IMR-90 (cell line): ENCODE data around the gene TRIM47. TPM values are rescaled to one million over a fixed set of nuclear protein-coding genes. Genes with fewer than 3 reads are reported as not detected.

ENCODE experiments used
- ATAC-seq: fragments of 200-7000 bp; cut with Tn5 transposase; 2 replicates; pipeline ENCODE4 v1.9.1; 2020; ENCODE audit warnings: low read depth, mild to moderate bottlenecking, moderate library complexity
- BruUV-seq: library from RNA; stranded (reverse); fragments of 400-500 nt; replicated peaks from 2 replicates; lab custom pipeline; 2021; lab: Mats Ljungman, UMichigan
- CTCF ChIA-PET: fragments of 300-600 bp; formaldehyde crosslinking; extraction: SDS; loops from one replicate; lab custom pipeline; 2021; ENCODE audit warnings: antibody characterized with exemption; lab: Yijun Ruan, JAX
- POLR2A ChIA-PET: fragments of 300-600 bp; sonication (Branson Sonifier 250); formaldehyde crosslinking; loops from one replicate; lab custom pipeline; 2022; ENCODE audit warnings: antibody characterized with exemption; ENCODE audit not compliant: unreplicated experiment; lab: Charles Lee
- DNase-seq: peaks from one replicate; pipeline ENCODE4 v3.0.0; 2013
- H2AFZ ChIP-seq: replicated peaks from 2 replicates; pipeline ENCODE3; 2013; ENCODE audit warnings: low read length, mild to moderate bottlenecking; ENCODE audit not compliant: poor library complexity
- H2AK5ac ChIP-seq: 2 replicates; pipeline ENCODE4 v1.6.1; 2013; ENCODE audit warnings: low read depth, low read length, inconsistent platforms
- H2AK9ac ChIP-seq: replicated peaks from 2 replicates; pipeline ENCODE3; 2013; ENCODE audit warnings: mild to moderate bottlenecking, low read depth, low read length, moderate library complexity; ENCODE audit not compliant: poor library complexity
- H2BK120ac ChIP-seq: 2 replicates; pipeline ENCODE4 v1.6.1; 2013; ENCODE audit warnings: low read depth, low read length, inconsistent platforms
- H2BK15ac ChIP-seq: 3 replicates; pipeline ENCODE4 v1.6.1; 2013; ENCODE audit warnings: low read depth, low read length, inconsistent platforms
- H2BK20ac ChIP-seq: 2 replicates; pipeline ENCODE4 v1.6.1; 2013; ENCODE audit warnings: low read depth, mild to moderate bottlenecking, inconsistent platforms, low read length, moderate library complexity
- H2BK5ac ChIP-seq: 2 replicates; pipeline ENCODE4 v1.6.1; 2013; ENCODE audit warnings: mild to moderate bottlenecking, low read depth, low read length, inconsistent platforms; ENCODE audit not compliant: poor library complexity, severe bottlenecking
- H3K14ac ChIP-seq: replicated peaks from 2 replicates; pipeline ENCODE4 v1.6.1; 2013; ENCODE audit warnings: low read depth, low read length, inconsistent platforms
- H3K18ac ChIP-seq: 2 replicates; pipeline ENCODE4 v1.6.1; 2013; ENCODE audit warnings: low read depth, low read length, control low read depth
- H3K23ac ChIP-seq: 2 replicates; pipeline ENCODE4 v1.6.1; 2013; ENCODE audit warnings: low read depth, low read length, inconsistent platforms
- H3K27ac ChIP-seq: 2 replicates; pipeline ENCODE4 v1.5.1; 2013; ENCODE audit warnings: mild to moderate bottlenecking, control low read depth, low read length; ENCODE audit not compliant: insufficient read depth
- H3K27me3 ChIP-seq: 2 replicates; pipeline ENCODE4 v1.6.1; 2013; ENCODE audit warnings: low read length; ENCODE audit not compliant: control insufficient read depth, insufficient read depth
- H3K36me3 ChIP-seq: 2 replicates; pipeline ENCODE4 v1.6.1; 2013; ENCODE audit warnings: low read length, mixed read lengths; ENCODE audit not compliant: control insufficient read depth, insufficient read depth
- H3K4ac ChIP-seq: 2 replicates; pipeline ENCODE4 v1.6.1; 2013; ENCODE audit warnings: low read depth, low read length, inconsistent platforms
- H3K4me1 ChIP-seq: 2 replicates; pipeline ENCODE4 v1.6.1; 2013; ENCODE audit warnings: low read length, mixed read lengths; ENCODE audit not compliant: control insufficient read depth, insufficient read depth
- H3K4me2 ChIP-seq: 2 replicates; pipeline ENCODE4 v1.6.1; 2013; ENCODE audit warnings: low read depth, mild to moderate bottlenecking, control low read depth, low read length, moderate library complexity
- H3K4me3 ChIP-seq: 2 replicates; pipeline ENCODE4 v1.5.1; 2013; ENCODE audit warnings: low read depth, mild to moderate bottlenecking, control low read depth, low read length, moderate library complexity; ENCODE audit not compliant: insufficient read depth
- H3K56ac ChIP-seq: 2 replicates; pipeline ENCODE4 v1.6.1; 2013; ENCODE audit warnings: low read length, inconsistent platforms; ENCODE audit not compliant: insufficient read depth; ENCODE audit errors: extremely low read depth
- H3K79me1 ChIP-seq, 2 experiments: 2 replicates each; pipeline ENCODE4 v1.6.1; 2013; ENCODE audit warnings: low read length in 2 of 2, inconsistent platforms in 1 of 2, low read depth in 1 of 2
- H3K9ac ChIP-seq: 2 replicates; pipeline ENCODE4 v1.6.1; 2013; ENCODE audit warnings: low read depth, low read length, control low read depth
- H3K9me1 ChIP-seq: 2 replicates; pipeline ENCODE4 v1.6.1; 2013; ENCODE audit warnings: low read length, inconsistent platforms; ENCODE audit not compliant: insufficient read depth
- H3K9me3 ChIP-seq: 2 replicates; pipeline ENCODE4 v1.6.1; 2013; ENCODE audit warnings: low read length; ENCODE audit not compliant: control insufficient read depth, insufficient read depth
- H4K20me1 ChIP-seq: 2 replicates; pipeline ENCODE4 v1.6.1; 2013; ENCODE audit warnings: low read length, inconsistent platforms; ENCODE audit not compliant: insufficient read depth
- H4K5ac ChIP-seq: 2 replicates; pipeline ENCODE4 v1.6.1; 2013; ENCODE audit warnings: mild to moderate bottlenecking, low read depth, low read length, control low read depth
- H4K8ac ChIP-seq, 2 experiments: 2 replicates each; pipeline ENCODE4 v1.6.1; 2013; ENCODE audit warnings: low read depth in 2 of 2, low read length in 2 of 2, control low read depth in 1 of 2, inconsistent platforms in 1 of 2
- H4K91ac ChIP-seq: 2 replicates; pipeline ENCODE4 v1.6.1; 2013; ENCODE audit warnings: low read depth, low read length, inconsistent platforms; ENCODE audit not compliant: insufficient read depth
- FOS ChIP-seq: fragments of 150-350 bp; IDR thresholded peaks from 2 replicates; pipeline ENCODE4 v1.6.1; 2016; ENCODE audit warnings: low read depth, low read length
- MAFK ChIP-seq: IDR thresholded peaks from 2 replicates; pipeline ENCODE4 v1.6.1; 2012; ENCODE audit warnings: low read depth, low read length, improper control_type of control experiment
- MAZ ChIP-seq: IDR thresholded peaks from 2 replicates; pipeline ENCODE4 v1.6.1; 2012; ENCODE audit warnings: low read depth, mild to moderate bottlenecking, low read length, improper control_type of control experiment, moderate library complexity, borderline replicate concordance
- NFE2L2 ChIP-seq: fragments of 150-350 bp; IDR thresholded peaks from 2 replicates; pipeline ENCODE4 v1.6.1; 2016; ENCODE audit warnings: low read depth, mild to moderate bottlenecking, low read length
- POLR2A ChIP-seq: IDR thresholded peaks from 2 replicates; pipeline ENCODE4 v1.6.1; 2012; ENCODE audit warnings: mild to moderate bottlenecking, low read depth, low read length
- RFX5 ChIP-seq: IDR thresholded peaks from 2 replicates; pipeline ENCODE4 v1.8.0; 2012; ENCODE audit warnings: low read depth, mild to moderate bottlenecking, low read length, moderate library complexity
- WGBS, 2 experiments: methylation state at CpG; one replicate each; pipeline versions ENCODE4 v1.1.5 to v1.1.7; 2013; ENCODE audit warnings: missing lambda C conversion rate in 2 of 2; ENCODE audit not compliant: insufficient read length in 1 of 2; ENCODE audit errors: extremely low coverage in 2 of 2; 5-methylcytosine and 5-hydroxymethylcytosine counted together
- dilution Hi-C: fragments of 300-500 bp; cut with HindIII; formaldehyde crosslinking; loops from one replicate; pipeline ENCODE4 v1.14.3; 2018; ENCODE audit warnings: low sequenced_read_pairs; ENCODE audit not compliant: unreplicated experiment
- in situ Hi-C: fragments of 300-500 bp; cut with MboI; formaldehyde crosslinking; loops from 3 replicates; pipeline ENCODE4 v1.14.3; 2019; ENCODE audit warnings: low sequenced_read_pairs, inconsistent platforms, mixed read lengths
- intact Hi-C: fragments of 100-400 bp; cut with micrococcal nuclease; formaldehyde crosslinking; loops from 2 replicates; pipeline ENCODE4 v1.10.0; 2022
- polyA plus RNA-seq, 3 experiments: library from polyadenylated mRNA; depleted of rRNA; stranded (reverse); fragments of >200 nt; gene quantifications; 2 replicates each; pipeline ENCODE4 v1.2.3, GENCODE V29; 2012; ENCODE audit warnings: low replicate concordance in 1 of 3
- total RNA-seq: library from RNA; depleted of rRNA; stranded (reverse); fragments of >200 nt; gene quantifications from 2 replicates; pipeline ENCODE4 v1.2.3, GENCODE V29; 2012

Gene TRIM47
- total and polyA plus RNA-seq, 2 of the 4 experiments (the other 2 are of a cell fraction): 1.4 to 7.5 TPM

DNA sequence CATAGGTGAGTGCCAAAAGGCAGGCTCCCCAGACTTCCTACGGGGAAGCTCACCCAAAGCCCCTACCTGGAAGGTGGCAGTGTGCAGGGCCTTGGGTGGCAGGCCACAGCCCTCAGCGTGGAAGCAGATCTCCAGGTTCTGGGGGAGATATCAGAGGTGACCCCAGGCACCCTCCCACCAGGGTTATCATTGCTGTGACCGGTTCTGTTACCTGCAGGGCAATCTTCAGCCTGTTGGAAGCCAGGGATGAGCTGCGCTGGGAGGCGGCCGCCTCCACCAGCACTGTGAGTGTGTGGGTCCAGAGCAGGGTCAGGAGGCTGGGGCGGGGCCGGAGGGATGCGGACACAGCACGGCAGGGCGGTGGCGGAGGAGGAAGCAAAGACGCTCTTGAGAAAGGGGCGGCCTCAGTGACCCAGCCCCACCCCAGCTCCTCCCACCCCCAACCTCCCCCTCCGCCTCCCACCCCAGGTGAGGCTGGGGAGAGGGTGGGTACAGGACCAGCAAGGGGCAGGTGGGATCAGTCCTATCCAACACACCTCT is 47.3 kb downstream of the TRIM47 start:
- intact Hi-C loops (no loop called here), in situ Hi-C loops (no loop called here), dilution Hi-C loops (no loop called here)
- WGBS, 2 experiments: no CpG with 5 or more reads among the region's 15 CpGs
- Histone ChIP-seq H4K8ac (no peak overlapping the region), H3K9ac (no peak overlapping the region), H4K5ac (no peak overlapping the region), H2AK5ac (no peak overlapping the region), H3K18ac (no peak overlapping the region), H3K4me1 (peaks cover 3% of the 10 kb centered on the region), H4K91ac (no peak overlapping the region), H3K9me1 (peaks cover 3% of the 10 kb centered on the region; the same call in 1 of the 2 replicates), H3K27me3 (no peaks in the 10 kb centered on the region; the same call in 1 of the 2 replicates), H4K20me1 (no peaks in the 10 kb centered on the region), H3K4ac (no peak overlapping the region), H3K9me3 (no peaks in the 10 kb centered on the region), H3K27ac (no peak overlapping the region), H2AFZ (no peak overlapping the region), H3K4me2 (no peak overlapping the region), H2BK120ac (no peak overlapping the region), H3K56ac (no peak overlapping the region), H3K36me3 (peaks cover 3% of the 10 kb centered on the region; the same call in 1 of the 2 replicates), H3K79me1 (no peaks in the 10 kb centered on the region), H2BK15ac (no peak overlapping the region), H2BK20ac (no peak overlapping the region), H3K4me3 (no peak overlapping the region), H3K23ac (no peak overlapping the region), H2BK5ac (no peak overlapping the region), H3K14ac (no peak overlapping the region), H2AK9ac (no peak overlapping the region)
- DNase-seq: no peak
- ATAC-seq: no peak
- TF ChIP-seq POLR2A: no peak
- no peak for TF ChIP-seq MAZ
- TF ChIP-seq MAFK: no peak
- no peak for TF ChIP-seq RFX5
- no peak for TF ChIP-seq NFE2L2
- TF ChIP-seq FOS: no peak
- no TSS peak for BruUV-seq
- CTCF ChIA-PET: interaction anchor here (1.1 kb wide), 1 partner anchor 56 kb away, joined by 3 read pairs; no protein-coding TSS in a partner anchor
- POLR2A ChIA-PET: no interaction called here
